Measurements from ENCODE around the gene SEC61A2.

- TF ChIP-seq CTCF (IDR thresholded peaks at IDR 0.05; ENCODE audit: low read depth, low read length, poor library complexity, severe bottlenecking) (no peak), EZH2phosphoT487 (IDR thresholded peaks at IDR 0.05; ENCODE audit: borderline replicate concordance, low read length) (no peak)
Observed at GRCh38 chr10:12121673-12122072, 7.8 kb upstream of the SEC61A2 start.

All from DOHH2 (cell line).